ENCODE measurements around the gene NPIPA8. TPM values are rescaled to one million over a fixed set of nuclear protein-coding genes. Genes with fewer than 3 reads are reported as not detected.
"Not testable (repeated sequence)": the region's sequence is repeated elsewhere in the genome, so short reads cannot be mapped to it uniquely, and the experiment has no call there.

NPIPA8 gene
- under 1 TPM in 1 of 2 donors, not detected in 1; 0.39 TPM for total RNA-seq

- not testable (repeated sequence) for H3K36me3 Mint-ChIP-seq; H3K4me3 Mint-ChIP-seq; ATAC-seq; H3K27me3 Mint-ChIP-seq; H3K9me3 Mint-ChIP-seq; H3K27ac Mint-ChIP-seq; H3K4me1 Mint-ChIP-seq (ENCODE audit: low read depth in 2 of 2); DNase-seq (ENCODE audit: low spot score)
Observed at GRCh38 chr16:18336636-18337035, at the start of gene NPIPA8. TSS of gene NPIPA8 (minus strand) at chr16:18336736. CDS start at chr16:18332662, 4,074 bp downstream.

GRCh38 chr16:18385285-18385684 is 48.7 kb upstream of the NPIPA8 start:
- H3K27ac Mint-ChIP-seq; DNase-seq (ENCODE audit: low spot score); H3K4me3 Mint-ChIP-seq; H3K36me3 Mint-ChIP-seq; H3K4me1 Mint-ChIP-seq (ENCODE audit: low read depth in 2 of 2); ATAC-seq; H3K27me3 Mint-ChIP-seq; H3K9me3 Mint-ChIP-seq: not testable (repeated sequence)

GRCh38 chr16:18384869-18385268 is 48.3 kb upstream of the NPIPA8 start:
- H3K4me1 Mint-ChIP-seq (ENCODE audit: low read depth in 2 of 2); DNase-seq (ENCODE audit: low spot score); H3K27ac Mint-ChIP-seq; H3K4me3 Mint-ChIP-seq; H3K36me3 Mint-ChIP-seq; H3K9me3 Mint-ChIP-seq; H3K27me3 Mint-ChIP-seq; ATAC-seq: not testable (repeated sequence)

- H3K4me3 Mint-ChIP-seq; H3K36me3 Mint-ChIP-seq; H3K4me1 Mint-ChIP-seq (ENCODE audit: low read depth in 2 of 2); H3K9me3 Mint-ChIP-seq; H3K27ac Mint-ChIP-seq; DNase-seq (ENCODE audit: low spot score); H3K27me3 Mint-ChIP-seq: not testable (repeated sequence)
- peak in 1 of 2 donors; percentile 36 for ATAC-seq
Observed at GRCh38 chr16:18384098-18384636, 47.6 kb upstream of the NPIPA8 start.

GRCh38 chr16:18382696-18383095 is 46.2 kb upstream of the NPIPA8 start:
- not testable (repeated sequence) for H3K27ac Mint-ChIP-seq; H3K36me3 Mint-ChIP-seq; H3K4me1 Mint-ChIP-seq (ENCODE audit: low read depth in 2 of 2); H3K9me3 Mint-ChIP-seq; H3K27me3 Mint-ChIP-seq; ATAC-seq; H3K4me3 Mint-ChIP-seq; DNase-seq (ENCODE audit: low spot score)

GRCh38 chr16:18347742-18348141 is 11.2 kb upstream of the NPIPA8 start:
- H3K9me3 Mint-ChIP-seq; DNase-seq (ENCODE audit: low spot score); H3K4me3 Mint-ChIP-seq; ATAC-seq; H3K36me3 Mint-ChIP-seq; H3K27me3 Mint-ChIP-seq; H3K4me1 Mint-ChIP-seq (ENCODE audit: low read depth in 2 of 2); H3K27ac Mint-ChIP-seq: not testable (repeated sequence)

GRCh38 chr16:18346993-18347392 is 10.5 kb upstream of the NPIPA8 start:
- not testable (repeated sequence) for H3K9me3 Mint-ChIP-seq; DNase-seq (ENCODE audit: low spot score); H3K4me1 Mint-ChIP-seq (ENCODE audit: low read depth in 2 of 2); ATAC-seq; H3K36me3 Mint-ChIP-seq; H3K4me3 Mint-ChIP-seq; H3K27me3 Mint-ChIP-seq; H3K27ac Mint-ChIP-seq

GRCh38 chr16:18344634-18345033 is 8.1 kb upstream of the NPIPA8 start:
- not testable (repeated sequence) for DNase-seq (ENCODE audit: low spot score); H3K36me3 Mint-ChIP-seq; H3K4me3 Mint-ChIP-seq; H3K27me3 Mint-ChIP-seq; H3K9me3 Mint-ChIP-seq; H3K4me1 Mint-ChIP-seq (ENCODE audit: low read depth in 2 of 2); H3K27ac Mint-ChIP-seq; ATAC-seq

- not testable (repeated sequence) for H3K27ac Mint-ChIP-seq; H3K27me3 Mint-ChIP-seq; H3K36me3 Mint-ChIP-seq; DNase-seq (ENCODE audit: low spot score); H3K9me3 Mint-ChIP-seq; H3K4me3 Mint-ChIP-seq; H3K4me1 Mint-ChIP-seq (ENCODE audit: low read depth in 2 of 2); ATAC-seq
Observed at GRCh38 chr16:18341986-18342385, 5.5 kb upstream of the NPIPA8 start.

GRCh38 chr16:18341417-18341960 is 5.0 kb upstream of the NPIPA8 start:
- ATAC-seq: peak in 1 of 2 donors; percentile 56
- not testable (repeated sequence) for H3K9me3 Mint-ChIP-seq; H3K36me3 Mint-ChIP-seq; H3K4me3 Mint-ChIP-seq; H3K27me3 Mint-ChIP-seq; DNase-seq (ENCODE audit: low spot score); H3K4me1 Mint-ChIP-seq (ENCODE audit: low read depth in 2 of 2); H3K27ac Mint-ChIP-seq

GRCh38 chr16:18339210-18339609 is 2.7 kb upstream of the NPIPA8 start:
- ATAC-seq; DNase-seq (ENCODE audit: low spot score); H3K4me3 Mint-ChIP-seq; H3K36me3 Mint-ChIP-seq; H3K27ac Mint-ChIP-seq; H3K9me3 Mint-ChIP-seq; H3K27me3 Mint-ChIP-seq; H3K4me1 Mint-ChIP-seq (ENCODE audit: low read depth in 2 of 2): not testable (repeated sequence)

GRCh38 chr16:18311811-18312210 is 24.7 kb downstream of the NPIPA8 start:
- H3K9me3 Mint-ChIP-seq; H3K4me3 Mint-ChIP-seq; H3K4me1 Mint-ChIP-seq (ENCODE audit: low read depth in 2 of 2); H3K27me3 Mint-ChIP-seq; ATAC-seq; H3K27ac Mint-ChIP-seq; H3K36me3 Mint-ChIP-seq; DNase-seq (ENCODE audit: low spot score): not testable (repeated sequence)

- H3K27ac Mint-ChIP-seq; H3K36me3 Mint-ChIP-seq; ATAC-seq; H3K4me3 Mint-ChIP-seq; H3K9me3 Mint-ChIP-seq; H3K27me3 Mint-ChIP-seq; DNase-seq (ENCODE audit: low spot score); H3K4me1 Mint-ChIP-seq (ENCODE audit: low read depth in 2 of 2): not testable (repeated sequence)
Observed at GRCh38 chr16:18309159-18309558, 27.4 kb downstream of the NPIPA8 start.

- not testable (repeated sequence) for H3K4me1 Mint-ChIP-seq (ENCODE audit: low read depth in 2 of 2); H3K4me3 Mint-ChIP-seq; H3K9me3 Mint-ChIP-seq; H3K27me3 Mint-ChIP-seq; DNase-seq (ENCODE audit: low spot score); ATAC-seq; H3K36me3 Mint-ChIP-seq; H3K27ac Mint-ChIP-seq
Observed at GRCh38 chr16:18307241-18307640, 29.3 kb downstream of the NPIPA8 start.

- not testable (repeated sequence) for H3K4me3 Mint-ChIP-seq
Observed at GRCh38 chr16:18306066-18306465, 30.5 kb downstream of the NPIPA8 start.

More at GRCh38 chr16:18306066-18306465, 30.5 kb downstream of the NPIPA8 start:
- not testable (repeated sequence) for H3K36me3 Mint-ChIP-seq; DNase-seq (ENCODE audit: low spot score); ATAC-seq; H3K9me3 Mint-ChIP-seq; H3K4me1 Mint-ChIP-seq (ENCODE audit: low read depth in 2 of 2); H3K27me3 Mint-ChIP-seq; H3K27ac Mint-ChIP-seq

All from natural killer cell treated with Interleukin-12 subunit alpha and Interleukin-12 subunit beta and Interleukin-15 and Interleukin-18, amount 100 ng/mL, for 72 hours (primary cell).